HepG2 (cell line): ENCODE measurements around the gene ETFA. TPM values are rescaled to one million over a fixed set of nuclear protein-coding genes. Genes with fewer than 3 reads are reported as not detected.

Source experiments
- CENPT ChIP-seq: sonication (generic); formaldehyde crosslinking; IDR thresholded peaks from 2 replicates; pipeline ENCODE4 v1.8.0; 2022; ENCODE audit warnings: low read depth, mild to moderate bottlenecking, moderate library complexity, missing genetic modification reagents
- FOXP4 ChIP-seq: sonication (generic); formaldehyde crosslinking; IDR thresholded peaks from 2 replicates; pipeline ENCODE4 v1.4.0; 2020; ENCODE audit warnings: missing genetic modification reagents
- GLI4 ChIP-seq: sonication (generic); formaldehyde crosslinking; IDR thresholded peaks from 2 replicates; pipeline ENCODE4 v1.5.1; 2020; ENCODE audit warnings: missing genetic modification reagents, mild to moderate bottlenecking, moderate library complexity, borderline replicate concordance
- KAT7 ChIP-seq: IDR thresholded peaks from 2 replicates; pipeline ENCODE4 v1.6.1; 2018; ENCODE audit warnings: borderline replicate concordance, missing compliant biosample characterization
- KDM3A ChIP-seq: IDR thresholded peaks from 2 replicates; pipeline ENCODE4 v1.6.1; 2018; ENCODE audit warnings: low read depth, missing compliant biosample characterization
- KLF9 ChIP-seq: IDR thresholded peaks from 2 replicates; pipeline ENCODE4 v1.6.1; 2016; ENCODE audit warnings: low read depth
- LCORL ChIP-seq, 2 experiments: fragments of 450-650 bp in 1 of 2; sonication (generic) in 1 of 2; formaldehyde crosslinking in 1 of 2; IDR thresholded peaks; 2 replicates each; pipeline versions ENCODE4 v1.5.0 to v1.6.1; 2017 to 2020; ENCODE audit warnings: antibody characterized with exemption in 1 of 2, missing genetic modification reagents in 1 of 2
- MBD4 ChIP-seq: IDR thresholded peaks from 2 replicates; pipeline ENCODE4 v1.6.1; 2012; ENCODE audit warnings: low read length, inconsistent platforms, borderline replicate concordance
- MEIS1 ChIP-seq: sonication (generic); formaldehyde crosslinking; IDR thresholded peaks from 2 replicates; pipeline ENCODE4 v1.9.0; 2021; ENCODE audit warnings: mild to moderate bottlenecking, missing genetic modification reagents, moderate library complexity, borderline replicate concordance
- MXI1 ChIP-seq: IDR thresholded peaks from 3 replicates; pipeline ENCODE4 v1.6.1; 2012; ENCODE audit warnings: low read depth, low read length, inconsistent platforms, borderline replicate concordance
- NFYB ChIP-seq: sonication (generic); formaldehyde crosslinking; IDR thresholded peaks from 2 replicates; pipeline ENCODE4 v1.4.0; 2020; ENCODE audit warnings: missing genetic modification reagents
- PITX1 ChIP-seq: sonication (generic); formaldehyde crosslinking; IDR thresholded peaks from 2 replicates; pipeline ENCODE4 v1.5.1; 2020; ENCODE audit warnings: mild to moderate bottlenecking, missing genetic modification reagents
- SMARCC2 ChIP-seq: fragments of 450-650 bp; IDR thresholded peaks from 2 replicates; pipeline ENCODE4 v1.6.1; 2017; ENCODE audit warnings: antibody characterized with exemption, mild to moderate bottlenecking
- SOX5 ChIP-seq: IDR thresholded peaks from 2 replicates; pipeline ENCODE4 v1.6.1; 2016; ENCODE audit warnings: borderline replicate concordance
- TFAP4 ChIP-seq: sonication (generic); IDR thresholded peaks from 2 replicates; pipeline ENCODE4 v1.6.1; 2016; ENCODE audit warnings: low read depth, borderline replicate concordance
- ZBTB25 ChIP-seq: IDR thresholded peaks from 2 replicates; pipeline ENCODE4 v1.6.1; 2018; ENCODE audit warnings: missing genetic modification reagents
- ZFAT ChIP-seq: sonication (generic); formaldehyde crosslinking; conservative IDR thresholded peaks from 2 replicates; pipeline ENCODE4 v1.8.1; 2023; ENCODE audit warnings: missing genetic modification reagents, inconsistent platforms
- ZFP36 ChIP-seq: fragments of 150-350 bp; IDR thresholded peaks from 2 replicates; pipeline ENCODE4 v1.6.1; 2018; ENCODE audit warnings: borderline replicate concordance, low read length, low read depth; ENCODE audit not compliant: partially characterized antibody
- ZNF350 ChIP-seq: sonication (generic); formaldehyde crosslinking; IDR thresholded peaks from 2 replicates; pipeline ENCODE4 v1.4.0; 2020; ENCODE audit warnings: mild to moderate bottlenecking, low read depth, missing genetic modification reagents, borderline replicate concordance
- ZNF557 ChIP-seq: sonication (generic); formaldehyde crosslinking; IDR thresholded peaks from 2 replicates; pipeline ENCODE4 v1.4.0; 2020; ENCODE audit warnings: missing genetic modification reagents
- ZNF577 ChIP-seq: sonication (generic); formaldehyde crosslinking; IDR thresholded peaks from 2 replicates; pipeline ENCODE4 v1.4.0; 2020; ENCODE audit warnings: mild to moderate bottlenecking, low read depth, missing genetic modification reagents, borderline replicate concordance
- ZNF629 ChIP-seq: sonication (generic); formaldehyde crosslinking; conservative IDR thresholded peaks from 2 replicates; pipeline ENCODE4 v1.5.0; 2020; ENCODE audit warnings: missing genetic modification reagents
- ZNF740 ChIP-seq: sonication (generic); formaldehyde crosslinking; IDR thresholded peaks from 2 replicates; pipeline ENCODE4 v1.4.0; 2020; ENCODE audit warnings: missing genetic modification reagents
- ZSCAN20 ChIP-seq: sonication (generic); formaldehyde crosslinking; IDR thresholded peaks from 2 replicates; pipeline ENCODE4 v1.4.0; 2020; ENCODE audit warnings: missing genetic modification reagents, mild to moderate bottlenecking, borderline replicate concordance
- polyA plus RNA-seq, 8 experiments: library from polyadenylated mRNA; depleted of rRNA in 3 of 8; stranded (reverse) in 7 of 8; unstranded in 1 of 8; fragments of >200 nt; fragmentation: Illumina TruSeq in 4 of 8; extraction: Trizol in 4 of 8; gene quantifications; 2 replicates each; pipeline versions ENCODE4 v1.2.1 to v1.2.3, GENCODE V29; 2011 to 2016; ENCODE audit warnings: low read depth in 4 of 8, missing spikeins in 1 of 8, mixed read lengths in 1 of 8; ENCODE audit not compliant: insufficient read depth in 1 of 8
- total RNA-seq, 5 experiments: library from RNA; depleted of rRNA; stranded (reverse); fragments of >200 nt; fragmentation: Illumina TruSeq; extraction: Trizol; gene quantifications; 2 replicates each; pipeline ENCODE4 v1.2.3, GENCODE V29; 2016; ENCODE audit warnings: low read depth in 1 of 5

The ETFA gene
- total and polyA plus RNA-seq, 2 of the 13 experiments (the other 11 are each of a cell fraction or from before 2014, with no cell fraction given) = 291 to 396 TPM

- TF ChIP-seq CENPT (no peak), TFAP4 (peak; percentile 2; the same call in 1 of the 2 replicates), SOX5 (CRISPR knock-in tag) (peak; percentile 91), ZFAT (CRISPR knock-in tag) (no peak), MBD4 (no peak), KAT7 (CRISPR knock-in tag) (no peak), MXI1 (peak; percentile 46; the same call in 1 of the 3 replicates), MEIS1 (CRISPR knock-in tag) (0 out of 2 replicates have a peak, but pooled peaks have one; percentile 25), PITX1 (CRISPR knock-in tag) (peak; percentile 48; the same call in 1 of the 2 replicates), ZSCAN20 (CRISPR knock-in tag) (no peak), SMARCC2 (no peak), GLI4 (CRISPR knock-in tag) (no peak), ZFP36 (no peak), ZNF577 (CRISPR knock-in tag) (no peak), ZNF629 (CRISPR knock-in tag) (no peak; the same call in 1 of the 2 replicates), ZNF740 (peak; percentile 92), NFYB (CRISPR knock-in tag) (peak; percentile 78), KDM3A (CRISPR knock-in tag) (peak; percentile 63; the same call in 1 of the 2 replicates), KLF9 (CRISPR knock-in tag) (no peak), FOXP4 (0 out of 2 replicates have a peak, but pooled peaks have one; percentile 39), ZNF350 (CRISPR knock-in tag) (peak; percentile 79; the same call in 1 of the 2 replicates), LCORL (IDR thresholded peaks at IDR 0.05) (no peak), LCORL (CRISPR knock-in tag; IDR thresholded peaks at IDR 0.05) (peak; percentile 79), ZBTB25 (0 out of 2 replicates have a peak, but pooled peaks have one; percentile 41), ZNF557 (CRISPR knock-in tag) (peak; percentile 35; the same call in 1 of the 2 replicates)
These were observed 25.2 kb upstream of the ETFA start, which contains the start of gene ISL2 (continued) for GRCh38 chr15:76336254-76337058.
